Neural cell (in vitro differentiated cells): ENCODE data around the gene CCL17.

Experiments used
- CTCF ChIP-seq: fragments of 450-650 bp; IDR thresholded peaks from 2 replicates; pipeline ENCODE4 v1.5.1; 2014; ENCODE audit warnings: antibody characterized with exemption, mild to moderate bottlenecking, moderate library complexity; ENCODE audit not compliant: poor library complexity, severe bottlenecking
- EP300 ChIP-seq: fragments of 450-650 bp; conservative IDR thresholded peaks from 2 replicates; pipeline ENCODE4 v1.6.1; 2014; ENCODE audit warnings: antibody characterized with exemption, mild to moderate bottlenecking, moderate library complexity; ENCODE audit not compliant: poor library complexity, severe bottlenecking
- EZH2 ChIP-seq: fragments of 200-600, 300-800 bp; shearing (Covaris generic), sonication (generic); IDR thresholded peaks from 2 replicates; pipeline ENCODE4 v1.6.1; 2014; ENCODE audit warnings: antibody characterized with exemption, low read length, borderline replicate concordance, mild to moderate bottlenecking; ENCODE audit not compliant: insufficient read depth, poor library complexity, severe bottlenecking
- MXI1 ChIP-seq: fragments of 450-650 bp; conservative IDR thresholded peaks from 2 replicates; pipeline ENCODE4 v1.6.1; 2014; ENCODE audit warnings: antibody characterized with exemption, mild to moderate bottlenecking; ENCODE audit not compliant: poor library complexity, severe bottlenecking

- TF ChIP-seq EZH2 (no peak), CTCF (no peak), MXI1 (no peak), EP300 (no peak)
These were observed 37.3 kb upstream of the CCL17 start for GRCh38 chr16:57367116-57367752.
